ENCODE measurements around the gene CBARP. TPM values are rescaled to one million over a fixed set of nuclear protein-coding genes. Genes with fewer than 3 reads are reported as not detected.
A peak's percentile ranks its signal among the peaks of the same experiment; 100 is the strongest.

The CBARP gene
- polyA plus RNA-seq, 3 donors = not detected

DNA sequence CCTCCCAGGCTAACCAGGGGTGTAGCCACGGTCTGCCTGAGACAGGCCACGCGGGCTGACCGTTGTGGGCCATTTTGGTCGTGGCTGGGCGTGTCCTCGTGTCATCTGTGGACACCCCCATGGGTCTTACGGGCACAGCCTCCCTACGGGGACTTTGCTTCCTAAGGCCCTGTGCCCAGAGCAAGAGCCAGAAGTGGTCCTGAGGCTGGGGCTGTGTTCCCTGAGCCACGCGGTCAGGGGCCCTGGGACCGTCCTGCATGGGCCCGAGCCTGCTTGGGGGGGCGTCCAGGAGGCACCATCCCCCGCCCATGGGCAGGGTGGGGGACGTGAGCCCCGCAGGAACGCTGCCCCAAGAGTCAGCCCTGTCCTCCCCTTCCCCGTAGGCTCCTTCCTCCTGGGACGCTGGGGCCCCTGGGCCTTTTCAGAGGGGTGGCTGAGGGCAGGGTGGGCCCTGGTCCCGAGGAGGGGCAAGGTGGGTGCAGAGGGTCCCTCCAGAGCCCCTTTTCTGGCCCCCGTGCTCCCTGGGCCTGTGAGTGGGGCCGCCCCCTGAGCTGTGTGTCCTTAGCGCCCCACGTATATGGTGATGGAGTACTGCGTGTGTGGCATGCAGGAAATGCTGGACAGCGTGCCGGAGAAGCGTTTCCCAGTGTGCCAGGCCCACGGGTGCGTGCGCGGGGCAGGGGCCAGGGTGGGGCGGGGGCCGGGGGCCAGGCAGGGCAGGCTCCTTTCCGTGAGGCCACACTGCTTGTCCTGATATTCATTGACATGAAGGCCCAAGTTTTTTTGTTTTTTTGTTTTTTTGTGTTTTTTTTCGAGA, 18.8 kb downstream of the CBARP start:
- peaks cover 6% of the 10 kb centered on the region for H3K4me1 Mint-ChIP-seq
- no peak overlapping the region for H2AFZ ChIP-seq (ENCODE audit: insufficient read depth, low read depth, low read length, poor library complexity, severe bottlenecking)
- H4K20me1 ChIP-seq (ENCODE audit: insufficient read depth, low read length) = peaks cover 95% of the 10 kb centered on the region
- peak overlapping the region in 1 of 2 donors; percentile 31 for H3K27ac ChIP-seq (ENCODE audit: low read depth in 1 of 2, low read length in 2 of 2)
- peaks cover 0 to 3% (median 0%) of the 10 kb centered on the region in 3 donors for H3K27me3 Mint-ChIP-seq (ENCODE audit: low read depth in 3 of 3)
- no peak for TF ChIP-seq CTCF (IDR thresholded peaks at IDR 0.05)
- H3K27me3 ChIP-seq (ENCODE audit: control insufficient read depth in 2 of 2, insufficient read depth in 2 of 2, low read length in 2 of 2) = no peaks in the 10 kb centered on the region
- no peak for DNase-seq
- no peaks in the 10 kb centered on the region for H3K9me3 Mint-ChIP-seq
- H3K36me3 Mint-ChIP-seq = peaks cover 17 to 53% of the 10 kb centered on the region in 2 donors
- H3K4me3 Mint-ChIP-seq = no peak overlapping the region
- no peaks in the 10 kb centered on the region for H3K9me3 ChIP-seq (replicated peaks in 1 of 2; ENCODE audit: control insufficient read depth in 1 of 2, insufficient read depth in 1 of 2, low read length in 2 of 2)
- H3K4me3 ChIP-seq (replicated peaks in 1 of 3; ENCODE audit: low read depth in 2 of 3, low read length in 3 of 3) = no peak overlapping the region
- no peak overlapping the region for H3K9ac ChIP-seq (ENCODE audit: insufficient read depth, low read length, poor library complexity, severe bottlenecking)
- peak overlapping the region in 1 of 7 donors; percentile 15 for H3K27ac Mint-ChIP-seq
- peaks cover 51% of the 10 kb centered on the region for H3K79me2 ChIP-seq (ENCODE audit: insufficient read depth, low read length)
- peaks cover 10% of the 10 kb centered on the region in 2 donors for H3K4me1 ChIP-seq (ENCODE audit: control insufficient read depth in 1 of 2, insufficient read depth in 2 of 2, low read length in 2 of 2)
- 92% methylated on average over 29 of the region's 37 CpGs for WGBS (ENCODE audit: insufficient coverage)
- intact Hi-C loops (cut with micrococcal nuclease) = no loop called here
- peaks cover 36 to 57% of the 10 kb centered on the region in 2 donors for H3K36me3 ChIP-seq (replicated peaks in 1 of 2; ENCODE audit: control insufficient read depth in 1 of 2, insufficient read depth in 2 of 2, low read length in 2 of 2)
- H3K4me2 ChIP-seq (replicated peaks; ENCODE audit: extremely low read depth, low read length, poor library complexity, severe bottlenecking) = no peak overlapping the region

- Mint-ChIP-seq H3K4me1 (peaks cover 16% of the 10 kb centered on the region), H3K36me3 (peaks cover 15 to 50% of the 10 kb centered on the region in 2 donors), H3K27ac (peak overlapping the region in 3 of 7 donors; percentile 32 to 58 (median 43)), H3K4me3 (no peak overlapping the region), H3K9me3 (no peaks in the 10 kb centered on the region), H3K27me3 (ENCODE audit: low read depth in 3 of 3) (peaks cover 0 to 3% (median 0%) of the 10 kb centered on the region in 3 donors)
- Histone ChIP-seq H3K36me3 (replicated peaks in 1 of 2; ENCODE audit: control insufficient read depth in 1 of 2, insufficient read depth in 2 of 2, low read length in 2 of 2) (peaks cover 26 to 41% of the 10 kb centered on the region in 2 donors), H3K9me3 (replicated peaks in 1 of 2; ENCODE audit: control insufficient read depth in 1 of 2, insufficient read depth in 1 of 2, low read length in 2 of 2) (no peaks in the 10 kb centered on the region), H4K20me1 (ENCODE audit: insufficient read depth, low read length) (peaks cover 88% of the 10 kb centered on the region), H3K27me3 (ENCODE audit: control insufficient read depth in 2 of 2, insufficient read depth in 2 of 2, low read length in 2 of 2) (no peaks in the 10 kb centered on the region), H3K79me2 (ENCODE audit: insufficient read depth, low read length) (peaks cover 59% of the 10 kb centered on the region), H3K4me1 (ENCODE audit: control insufficient read depth in 1 of 2, insufficient read depth in 2 of 2, low read length in 2 of 2) (peaks cover 24 to 25% of the 10 kb centered on the region in 2 donors), H3K9ac (ENCODE audit: insufficient read depth, low read length, poor library complexity, severe bottlenecking) (no peak overlapping the region), H3K4me3 (replicated peaks in 1 of 3; ENCODE audit: low read depth in 2 of 3, low read length in 3 of 3) (no peak overlapping the region), H3K27ac (ENCODE audit: low read depth in 1 of 2, low read length in 2 of 2) (no peak overlapping the region), H2AFZ (ENCODE audit: insufficient read depth, low read depth, low read length, poor library complexity, severe bottlenecking) (no peak overlapping the region), H3K4me2 (replicated peaks; ENCODE audit: extremely low read depth, low read length, poor library complexity, severe bottlenecking) (no peak overlapping the region)
- no peak for DNase-seq
- TF ChIP-seq CTCF (IDR thresholded peaks at IDR 0.05) = no peak
- intact Hi-C loops (cut with micrococcal nuclease) = no loop called here
- WGBS (ENCODE audit: insufficient coverage) = 93% methylated on average over 15 of the region's 15 CpGs
Measured at GRCh38 chr19:1217366-1217765, 20.4 kb downstream of the CBARP start.
